Esophagus squamous epithelium (tissue), 4 donors: ENCODE data around the gene TRIP13.

Source experiments
- CTCF ChIP-seq, 6 experiments: fragments of 450-650 bp in 4 of 6; fragments of 200-600 bp in 2 of 6; sonication (generic) in 2 of 6; IDR thresholded peaks; one replicate each; pipeline ENCODE4 v1.5.1; 2016 to 2019; ENCODE audit warnings: antibody characterized with exemption in 6 of 6, mild to moderate bottlenecking in 4 of 6, moderate library complexity in 4 of 6
- POLR2A ChIP-seq, 4 donors: fragments of 450-650 bp; IDR thresholded peaks; one replicate each; pipeline ENCODE4 v1.6.1; 2017; ENCODE audit warnings: antibody characterized with exemption in 4 of 4, mild to moderate bottlenecking in 4 of 4, moderate library complexity in 3 of 4

- TF ChIP-seq POLR2A (IDR thresholded peaks at IDR 0.05) = no peak
- no peak for TF ChIP-seq CTCF (IDR thresholded peaks at IDR 0.05)
These were observed 3.5 kb upstream of the TRIP13 start for GRCh38 chr5:889075-889710.
